Right lobe of liver (tissue), 6 donors: ENCODE results near the gene RASSF1. TPM values are rescaled to one million over a fixed set of nuclear protein-coding genes. Genes with fewer than 3 reads are reported as not detected.
A peak's percentile ranks its signal among the peaks of the same experiment; 100 is the strongest.

Experiments
- ATAC-seq, 4 donors: fragments of 200-7000 bp; cut with Tn5 transposase; one replicate each; pipeline ENCODE4 v1.9.1; 2020; ENCODE audit warnings: mild to moderate bottlenecking in 4 of 4, moderate library complexity in 4 of 4
- DNase-seq, 3 donors: peaks; one replicate each; pipeline ENCODE4 v3.0.0-alpha.2; 2020
- H3K27ac ChIP-seq, 3 donors: fragments of 200-600 bp; one replicate each; pipeline ENCODE4 v1.8.0; 2022
- H3K27me3 ChIP-seq, 2 donors: fragments of 200-600 bp; one replicate each; pipeline ENCODE4 v1.8.0; 2022
- H3K36me3 ChIP-seq, 4 donors: fragments of 200-600 bp; sonication (generic) in 1 of 4; one replicate each; pipeline versions ENCODE4 v1.5.1 to v1.8.0; 2017 to 2022; ENCODE audit warnings: control low read depth in 1 of 4
- H3K4me1 ChIP-seq, 4 donors: fragments of 200-600 bp; sonication (generic) in 1 of 4; one replicate each; pipeline versions ENCODE4 v1.5.1 to v1.8.0; 2017 to 2022; ENCODE audit warnings: control low read depth in 1 of 4
- H3K4me3 ChIP-seq, 3 donors: fragments of 200-600 bp; one replicate each; pipeline ENCODE4 v1.8.0; 2022
- H3K9me3 ChIP-seq, 4 donors: fragments of 200-600 bp; sonication (generic) in 1 of 4; one replicate each; pipeline versions ENCODE4 v1.5.1 to v1.8.0; 2017 to 2022; ENCODE audit warnings: control low read depth in 1 of 4
- CTCF ChIP-seq, 4 donors: fragments of 200-600 bp in 3 of 4; fragments of 450-650 bp in 1 of 4; IDR thresholded peaks; one replicate each; pipeline versions ENCODE4 v1.5.1 to v1.8.0; 2016 to 2022; ENCODE audit warnings: antibody characterized with exemption in 4 of 4, mild to moderate bottlenecking in 2 of 4
- POLR2A ChIP-seq: fragments of 450-650 bp; IDR thresholded peaks from one replicate; pipeline ENCODE4 v1.6.1; 2017; ENCODE audit warnings: antibody characterized with exemption, mild to moderate bottlenecking
- WGBS: methylation state at CpG from one replicate; pipeline ENCODE4 v1.1.6; 2018; ENCODE audit warnings: low coverage, low lambda C conversion rate; ENCODE audit not compliant: insufficient coverage; ENCODE audit errors: missing lambda C conversion rate; 5-methylcytosine and 5-hydroxymethylcytosine counted together
- intact Hi-C, 2 donors: fragments of 100-400 bp; cut with DNase I; formaldehyde crosslinking; loops; one replicate each; pipeline versions ENCODE4 v1.11.2 to v1.14.1; 2022
- total RNA-seq, 6 experiments: library from RNA; depleted of rRNA in 2 of 6; stranded (reverse); fragments of >200 nt in 2 of 6; fragmentation: NEBNext Ultra II Directional in 3 of 6; extraction: Animal tissue kit (Norgen Biotek cat#: 25700) in 3 of 6; gene quantifications; one replicate each; pipeline versions ENCODE4 v1.1.0 to v1.2.4, GENCODE V29; 2016 to 2023
- donor health status: DM: no; HTN: yes; CAD: no.
- donor health status: DM: no; HTN: no; CAD: no.
- donor health status: DM: no; HTN: no; CAD: no.
- donor health status: DM: no; HTN: yes; CAD: no.
- donor health status: DM: no; HTN: yes; CAD: no.

Gene RASSF1
- total RNA-seq, 6 experiments from 2014 or later, result 5.2 to 17.8 (median 9.1) TPM

DNA sequence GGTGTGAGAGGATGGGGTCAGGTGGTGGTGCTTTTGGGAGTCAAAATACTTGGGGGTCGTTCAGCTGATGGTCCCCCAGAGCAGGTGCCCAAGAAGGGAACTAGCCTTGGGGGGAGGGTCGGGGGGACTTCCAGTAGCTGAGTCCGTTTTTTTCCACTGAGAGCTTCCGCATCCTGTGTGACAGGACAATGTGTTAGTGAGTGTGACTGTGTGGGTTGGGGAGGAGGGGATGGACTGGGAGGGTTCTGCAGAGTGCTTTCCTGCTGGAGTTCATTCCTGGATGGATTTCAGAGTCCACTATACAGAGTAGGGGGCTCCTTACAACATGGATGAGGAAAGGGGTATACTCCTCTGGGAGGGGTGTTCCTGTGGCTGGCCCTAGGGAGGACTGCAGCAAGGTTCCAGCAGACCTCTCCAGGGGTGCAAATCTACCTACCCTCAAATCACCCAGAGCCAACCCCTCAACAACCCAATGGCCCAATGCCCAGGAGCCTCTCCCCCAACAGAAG lies 17.5 kb downstream of the RASSF1 start:
- DNase-seq (no peak), ATAC-seq (peak in 3 of 4 donors; percentile 6 to 13 (median 10))
- Histone ChIP-seq H3K4me3 (no peak overlapping the region), H3K27me3 (no peaks in the 10 kb centered on the region), H3K4me1 (peaks cover 0 to 55% (median 21%) of the 10 kb centered on the region in 4 donors), H3K9me3 (no peaks in the 10 kb centered on the region), H3K36me3 (peaks cover 0 to 10% (median 1%) of the 10 kb centered on the region in 4 donors), H3K27ac (peak overlapping the region; percentile 98 to 99 (median 98))
- 37% methylated on average over 3 of the region's 4 CpGs for WGBS
- intact Hi-C loops, result loop anchor here in 1 of 2 donors (5.0 kb wide), 1 partner anchor 51 kb away; no protein-coding TSS in a partner anchor
- no peak for TF ChIP-seq POLR2A
- no peak for TF ChIP-seq CTCF (IDR thresholded peaks at IDR 0.05)

- DNase-seq (peak; percentile 76 to 79 (median 76)), ATAC-seq (peak; percentile 1 to 7 (median 4))
- Histone ChIP-seq H3K4me3 (peak within 1 kb of the TSS; percentile 88 to 89 (median 89)), H3K9me3 (no peaks in the 10 kb centered on the region), H3K36me3 (peaks cover 0 to 14% (median 3%) of the 10 kb centered on the region in 4 donors), H3K27me3 (no peaks in the 10 kb centered on the region), H3K27ac (peak within 1 kb of the TSS; percentile 98 to 99 (median 98)), H3K4me1 (peaks cover 0 to 58% (median 21%) of the 10 kb centered on the region in 4 donors)
- TF ChIP-seq POLR2A (no peak), CTCF (IDR thresholded peaks at IDR 0.05) (no peak)
- 53% methylated on average over 20 of the region's 31 CpGs for WGBS
- intact Hi-C loops, result loop anchor here in 1 of 2 donors (5.0 kb wide), 1 partner anchor 50 kb away; no protein-coding TSS in a partner anchor
These were observed 18.1 kb downstream of the RASSF1 start, which contains the start of gene HYAL2 for GRCh38 chr3:50322386-50323091. TSS of gene HYAL2 (minus strand) at chr3:50322745. CDS start at chr3:50320489, 2,256 bp downstream.

GRCh38 chr3:50322115-50322385 lies 18.6 kb downstream of the RASSF1 start:
- H3K4me3 ChIP-seq, result peak overlapping the region; percentile 88 to 89 (median 89)
- ATAC-seq (no peak), DNase-seq (no peak)
- H3K9me3 ChIP-seq, result no peaks in the 10 kb centered on the region
- intact Hi-C loops, result loop anchor here in 1 of 2 donors (5.0 kb wide), 1 partner anchor 50 kb away; no protein-coding TSS in a partner anchor
- TF ChIP-seq CTCF (IDR thresholded peaks at IDR 0.05), result no peak
- TF ChIP-seq POLR2A, result no peak
- peaks cover 0 to 57% (median 18%) of the 10 kb centered on the region in 4 donors for H3K4me1 ChIP-seq
- H3K36me3 ChIP-seq, result peaks cover 0 to 18% (median 3%) of the 10 kb centered on the region in 4 donors
- peak overlapping the region; percentile 98 to 99 (median 98) for H3K27ac ChIP-seq
- 14% methylated on average over 1 of the region's 14 CpGs for WGBS
- no peaks in the 10 kb centered on the region for H3K27me3 ChIP-seq

GRCh38 chr3:50321336-50322114 lies 19.1 kb downstream of the RASSF1 start:
- peak; percentile 34 to 52 (median 43) for TF ChIP-seq CTCF (IDR thresholded peaks at IDR 0.05)
- TF ChIP-seq POLR2A, result peak; percentile 77
- peak overlapping the region; percentile 88 to 89 (median 89) for H3K4me3 ChIP-seq
- DNase-seq, result peak; percentile 91 to 93 (median 92)
- peak overlapping the region; percentile 98 to 99 (median 98) for H3K27ac ChIP-seq
- intact Hi-C loops, result loop anchor here in 1 of 2 donors (5.0 kb wide), 1 partner anchor 49 kb away; no protein-coding TSS in a partner anchor
- no peaks in the 10 kb centered on the region for H3K27me3 ChIP-seq
- under 1% methylated on average over 22 of the region's 59 CpGs for WGBS
- no peaks in the 10 kb centered on the region for H3K9me3 ChIP-seq
- ATAC-seq, result peak; percentile 73 to 84 (median 77)
- H3K36me3 ChIP-seq, result peaks cover 0 to 23% (median 3%) of the 10 kb centered on the region in 4 donors
- H3K4me1 ChIP-seq, result peaks cover 0 to 56% (median 16%) of the 10 kb centered on the region in 4 donors
